GM23338 (cell line): ENCODE results near the gene STX8. TPM values are rescaled to one million over a fixed set of nuclear protein-coding genes. Genes with fewer than 3 reads are reported as not detected.

Source experiments
- ATAC-seq: fragments of 200-7000 bp; cut with Tn5 transposase; 3 replicates; pipeline ENCODE4 v1.9.1; 2020
- DNase-seq: peaks from one replicate; pipeline ENCODE4 v3.0.0-alpha.2; 2015; ENCODE audit warnings: low spot score
- H2AFZ ChIP-seq: fragments of 200-600 bp; sonication (generic); 2 replicates; pipeline ENCODE4 v1.8.0; 2016; ENCODE audit warnings: antibody characterized with exemption, mild to moderate bottlenecking, moderate library complexity
- H3F3A ChIP-seq: fragments of 200-600 bp; sonication (generic); replicated peaks from 2 replicates; pipeline ENCODE4 v1.8.0; 2017; ENCODE audit warnings: antibody characterized with exemption, mixed run types, low read depth
- H3K27ac ChIP-seq: fragments of 200-600 bp; sonication (generic); 2 replicates; pipeline ENCODE4 v1.6.1; 2016; ENCODE audit warnings: low read depth
- H3K27me3 ChIP-seq: fragments of 200-600 bp; sonication (generic); 2 replicates; pipeline ENCODE4 v1.8.0; 2016; ENCODE audit warnings: mild to moderate bottlenecking, mixed run types, moderate library complexity; ENCODE audit not compliant: insufficient read depth
- H3K36me3 ChIP-seq: fragments of 200-600 bp; sonication (generic); 2 replicates; pipeline ENCODE4 v1.8.0; 2016; ENCODE audit warnings: mild to moderate bottlenecking; ENCODE audit not compliant: insufficient read depth
- H3K4me1 ChIP-seq: fragments of 200-600 bp; sonication (generic); 2 replicates; pipeline ENCODE4 v1.8.0; 2016; ENCODE audit warnings: mild to moderate bottlenecking, moderate library complexity; ENCODE audit not compliant: insufficient read depth
- H3K4me2 ChIP-seq: fragments of 200-600 bp; sonication (generic); 2 replicates; pipeline ENCODE4 v1.7.1; 2017; ENCODE audit warnings: mixed run types
- H3K4me3 ChIP-seq: fragments of 200-600 bp; sonication (generic); 2 replicates; pipeline ENCODE4 v1.6.1; 2016; ENCODE audit warnings: mixed run types
- H3K79me2 ChIP-seq: fragments of 200-600 bp; sonication (generic); replicated peaks from 2 replicates; pipeline ENCODE4 v1.8.0; 2017; ENCODE audit warnings: mild to moderate bottlenecking; ENCODE audit not compliant: insufficient read depth
- H3K9me2 ChIP-seq: fragments of 200-600 bp; sonication (generic); 2 replicates; pipeline ENCODE4 v1.8.0; 2017; ENCODE audit not compliant: insufficient read depth
- H4K20me1 ChIP-seq: fragments of 200-600 bp; sonication (generic); replicated peaks from 2 replicates; pipeline ENCODE4 v1.8.0; 2017; ENCODE audit warnings: mild to moderate bottlenecking; ENCODE audit not compliant: insufficient read depth
- H3K27ac Mint-ChIP-seq: 2 replicates; pipeline ENCODE4 v1.8.0; 2020; ENCODE audit warnings: inconsistent platforms, mild to moderate bottlenecking, moderate library complexity, mixed read lengths
- H3K27me3 Mint-ChIP-seq: 3 replicates; pipeline ENCODE4 v1.8.0; 2022; ENCODE audit warnings: low read depth, mild to moderate bottlenecking, moderate library complexity, mixed read lengths, inconsistent platforms; ENCODE audit not compliant: insufficient read depth, poor library complexity
- H3K36me3 Mint-ChIP-seq: 3 replicates; pipeline ENCODE4 v1.8.0; 2021; ENCODE audit warnings: low read depth, mild to moderate bottlenecking, inconsistent platforms, moderate library complexity, mixed read lengths
- H3K4me1 Mint-ChIP-seq: 3 replicates; pipeline ENCODE4 v1.8.0; 2020; ENCODE audit warnings: mild to moderate bottlenecking, inconsistent platforms, mixed read lengths
- H3K4me3 Mint-ChIP-seq: 3 replicates; pipeline ENCODE4 v1.8.0; 2021; ENCODE audit warnings: moderate library complexity, mild to moderate bottlenecking, inconsistent platforms, mixed read lengths
- H3K9me3 Mint-ChIP-seq: 3 replicates; pipeline ENCODE4 v1.8.0; 2020; ENCODE audit warnings: moderate library complexity, mild to moderate bottlenecking, inconsistent platforms, mixed read lengths
- CREB1 ChIP-seq: fragments of 250-450 bp; sonication (Bioruptor Pico); IDR thresholded peaks from 2 replicates; pipeline ENCODE4 v1.5.0; 2020; ENCODE audit warnings: low read depth, mild to moderate bottlenecking, moderate library complexity
- EZH2 ChIP-seq: fragments of 200-600 bp; sonication (generic); IDR thresholded peaks from one replicate; pipeline ENCODE4 v1.8.0; 2017; ENCODE audit warnings: antibody characterized with exemption, mild to moderate bottlenecking, low read depth; ENCODE audit not compliant: unreplicated experiment
- EZH2phosphoT487 ChIP-seq: fragments of 200-600 bp; sonication (generic); IDR thresholded peaks from one replicate; pipeline ENCODE4 v1.8.1; 2018; ENCODE audit warnings: antibody characterized with exemption; ENCODE audit not compliant: unreplicated experiment
- JUNB ChIP-seq: IDR thresholded peaks from one replicate; pipeline ENCODE4 v1.6.1; 2016; ENCODE audit warnings: antibody characterized with exemption; ENCODE audit not compliant: unreplicated experiment
- NANOG ChIP-seq: IDR thresholded peaks from 2 replicates; pipeline ENCODE4 v1.6.1; 2016; ENCODE audit warnings: antibody characterized with exemption, borderline replicate concordance
- POLR2AphosphoS5 ChIP-seq: IDR thresholded peaks from 2 replicates; pipeline ENCODE4 v1.6.1; 2016; ENCODE audit warnings: antibody characterized with exemption, low read depth
- STAT1 ChIP-seq: IDR thresholded peaks from one replicate; pipeline ENCODE4 v1.6.1; 2016; ENCODE audit warnings: antibody characterized with exemption; ENCODE audit not compliant: unreplicated experiment
- ZNF114 ChIP-seq: fragments of 250-450 bp; sonication (Bioruptor Pico); IDR thresholded peaks from 2 replicates; pipeline ENCODE4 v1.5.0; 2020; ENCODE audit warnings: mild to moderate bottlenecking, moderate library complexity
- ZNF331 ChIP-seq: fragments of 250-450 bp; sonication (Bioruptor Pico); IDR thresholded peaks from 2 replicates; pipeline ENCODE4 v1.5.0; 2020; ENCODE audit warnings: low read depth, mild to moderate bottlenecking, moderate library complexity
- polyA plus RNA-seq: library from polyadenylated mRNA; unstranded; fragments of >200 nt; fragmentation: Nextera tagmentation; extraction: Ambion mirVana; gene quantifications from 2 replicates; pipeline ENCODE4 v1.2.1, GENCODE V29; 2016
- total RNA-seq: library from RNA; depleted of rRNA; stranded (reverse); fragments of >200 nt; shearing (Covaris generic); gene quantifications from 2 replicates; pipeline ENCODE4 v1.2.3, GENCODE V29; 2014
- TF ChIP-seq, protein P1 (sequence below): IDR thresholded peaks from 2 replicates; pipeline ENCODE4 v1.6.1; 2016; ENCODE audit warnings: antibody characterized with exemption
- TF ChIP-seq, protein P2 (sequence below), 2 experiments: fragments of 200-600 bp in 1 of 2; sonication (generic) in 1 of 2; conservative IDR thresholded peaks; 2 replicates each; pipeline versions ENCODE4 v1.5.1 to v1.6.1; 2016 to 2017; ENCODE audit warnings: antibody characterized with exemption in 2 of 2, low read depth in 2 of 2, mild to moderate bottlenecking in 2 of 2, moderate library complexity in 1 of 2
- TF ChIP-seq, protein P3 (sequence below): IDR thresholded peaks from one replicate; pipeline ENCODE4 v1.6.1; 2018; ENCODE audit warnings: antibody characterized with exemption; ENCODE audit not compliant: unreplicated experiment

Gene STX8
- total and polyA plus RNA-seq, 2 experiments from 2014 or later = 59.4 to 82.3 TPM

DNA sequence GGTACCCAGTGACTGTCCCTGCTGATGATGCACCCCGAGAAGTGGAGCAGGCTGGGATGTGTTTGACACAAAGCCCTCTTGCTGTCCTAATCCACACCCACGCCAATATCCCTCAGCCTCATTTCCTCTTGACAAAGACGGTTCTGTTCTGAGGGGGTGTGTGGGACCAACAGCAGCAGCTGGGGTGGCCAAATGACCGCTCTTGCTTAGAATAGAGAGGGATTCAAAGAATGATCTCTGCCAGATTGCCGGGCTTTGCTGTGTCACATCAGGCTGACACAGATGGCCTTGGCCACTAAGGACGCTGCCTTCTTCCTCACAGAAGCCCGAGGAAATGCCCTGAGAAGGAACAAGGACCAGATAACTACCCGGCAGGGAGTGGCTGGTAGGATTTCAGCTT lies 303.6 kb downstream of the STX8 start (continued):
- no peak for TF ChIP-seq POLR2AphosphoS5
- no peak for TF ChIP-seq CREB1 (CRISPR knock-in tag)
- TF ChIP-seq JUNB = no peak
- TF ChIP-seq EZH2 = no peak
- TF ChIP-seq ZNF114 (CRISPR knock-in tag) = no peak
- no peak for TF ChIP-seq EZH2phosphoT487
- TF ChIP-seq NANOG = no peak
- TF ChIP-seq, protein P1, sequence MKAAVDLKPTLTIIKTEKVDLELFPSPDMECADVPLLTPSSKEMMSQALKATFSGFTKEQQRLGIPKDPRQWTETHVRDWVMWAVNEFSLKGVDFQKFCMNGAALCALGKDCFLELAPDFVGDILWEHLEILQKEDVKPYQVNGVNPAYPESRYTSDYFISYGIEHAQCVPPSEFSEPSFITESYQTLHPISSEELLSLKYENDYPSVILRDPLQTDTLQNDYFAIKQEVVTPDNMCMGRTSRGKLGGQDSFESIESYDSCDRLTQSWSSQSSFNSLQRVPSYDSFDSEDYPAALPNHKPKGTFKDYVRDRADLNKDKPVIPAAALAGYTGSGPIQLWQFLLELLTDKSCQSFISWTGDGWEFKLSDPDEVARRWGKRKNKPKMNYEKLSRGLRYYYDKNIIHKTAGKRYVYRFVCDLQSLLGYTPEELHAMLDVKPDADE = no peak
- no peak for TF ChIP-seq STAT1

DNA sequence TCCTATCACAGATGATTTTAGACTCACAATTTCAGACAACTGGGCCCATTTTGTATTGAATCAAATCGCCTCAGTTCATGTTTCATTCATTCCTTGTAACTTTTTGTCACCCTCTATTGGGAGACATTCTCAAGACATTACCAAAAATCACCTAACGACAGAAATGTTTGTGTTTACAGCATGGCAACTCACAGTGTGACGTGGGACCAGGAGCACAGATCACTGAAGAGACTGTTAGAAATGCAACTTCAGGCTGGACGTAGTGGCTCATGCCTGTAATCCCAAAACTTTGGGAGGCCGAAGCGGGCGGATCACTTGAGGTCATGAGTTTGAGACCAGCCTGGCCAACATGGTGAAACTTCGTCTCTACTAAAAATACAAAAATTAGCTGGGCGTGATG lies 304.7 kb downstream of the STX8 start:
- no peak for DNase-seq
- Histone ChIP-seq H3K4me1 (no peaks in the 10 kb centered on the region; the same call in 1 of the 2 replicates), H3K27ac (no peak overlapping the region), H2AFZ (no peak overlapping the region), H4K20me1 (no peaks in the 10 kb centered on the region), H3K4me2 (no peak overlapping the region), H3K79me2 (no peaks in the 10 kb centered on the region), H3F3A (no peaks in the 10 kb centered on the region), H3K27me3 (no peaks in the 10 kb centered on the region), H3K4me3 (no peak overlapping the region), H3K36me3 (no peaks in the 10 kb centered on the region), H3K9me2 (no peaks in the 10 kb centered on the region)
- no peaks in the 10 kb centered on the region; the same call in 2 of the 3 replicates for H3K9me3 Mint-ChIP-seq
- H3K4me1 Mint-ChIP-seq = peaks cover 5% of the 10 kb centered on the region; the same call in 2 of the 3 replicates
- H3K4me3 Mint-ChIP-seq = no peak overlapping the region
- no peak overlapping the region for H3K27ac Mint-ChIP-seq
- peaks cover 6% of the 10 kb centered on the region for H3K27me3 Mint-ChIP-seq
- no peak for ATAC-seq
- TF ChIP-seq STAT1 (no peak), CREB1 (CRISPR knock-in tag) (no peak), EZH2 (no peak)
- no peaks in the 10 kb centered on the region for H3K36me3 Mint-ChIP-seq

DNA sequence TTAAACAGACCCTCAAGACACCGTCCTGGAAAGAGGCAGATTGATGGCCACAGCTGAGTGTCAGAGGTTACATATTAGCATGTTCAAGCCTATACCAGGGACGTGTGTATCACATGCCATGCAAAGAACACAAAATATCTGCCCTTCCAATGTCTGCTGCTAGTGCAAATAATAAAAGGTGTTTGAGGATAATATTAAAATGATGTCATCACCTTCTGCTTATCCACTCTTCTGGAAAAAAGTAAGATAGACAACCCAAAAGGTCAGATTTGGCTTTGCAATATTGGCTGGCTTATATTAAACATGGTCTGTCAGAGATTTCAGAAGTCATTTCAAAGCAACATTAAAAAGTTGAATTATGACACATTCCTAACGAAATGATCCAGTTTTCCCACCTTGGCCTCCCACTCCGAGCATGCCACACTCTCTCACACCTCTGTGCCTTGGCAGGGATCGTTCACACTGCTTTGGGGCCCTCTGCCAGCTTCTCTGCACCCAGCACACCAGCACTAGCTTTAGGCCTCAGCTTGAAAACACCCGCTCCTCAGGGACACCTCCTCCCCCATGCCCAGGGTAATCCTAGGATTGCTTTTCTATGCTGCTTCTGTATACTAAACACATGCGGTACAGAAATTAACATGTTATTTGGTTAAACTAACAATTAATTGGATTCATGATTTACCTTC lies 306.1 kb downstream of the STX8 start:
- Mint-ChIP-seq H3K9me3 (no peaks in the 10 kb centered on the region; the same call in 2 of the 3 replicates), H3K27ac (no peak overlapping the region), H3K4me3 (no peak overlapping the region), H3K4me1 (peaks cover 5% of the 10 kb centered on the region; the same call in 2 of the 3 replicates), H3K27me3 (peaks cover 6% of the 10 kb centered on the region), H3K36me3 (no peaks in the 10 kb centered on the region)
- Histone ChIP-seq H2AFZ (no peak overlapping the region), H3K27ac (no peak overlapping the region), H3K4me3 (no peak overlapping the region), H3K79me2 (no peaks in the 10 kb centered on the region), H3K4me2 (no peak overlapping the region), H3K36me3 (no peaks in the 10 kb centered on the region), H3K4me1 (no peaks in the 10 kb centered on the region; the same call in 1 of the 2 replicates), H3F3A (no peaks in the 10 kb centered on the region), H3K9me2 (no peaks in the 10 kb centered on the region; the same call in 1 of the 2 replicates), H4K20me1 (no peaks in the 10 kb centered on the region), H3K27me3 (no peaks in the 10 kb centered on the region)
- DNase-seq = no peak
- TF ChIP-seq ZNF331 (CRISPR knock-in tag) = no peak
- no peak for TF ChIP-seq STAT1
- TF ChIP-seq, protein P1 = no peak
- TF ChIP-seq, protein P2, sequence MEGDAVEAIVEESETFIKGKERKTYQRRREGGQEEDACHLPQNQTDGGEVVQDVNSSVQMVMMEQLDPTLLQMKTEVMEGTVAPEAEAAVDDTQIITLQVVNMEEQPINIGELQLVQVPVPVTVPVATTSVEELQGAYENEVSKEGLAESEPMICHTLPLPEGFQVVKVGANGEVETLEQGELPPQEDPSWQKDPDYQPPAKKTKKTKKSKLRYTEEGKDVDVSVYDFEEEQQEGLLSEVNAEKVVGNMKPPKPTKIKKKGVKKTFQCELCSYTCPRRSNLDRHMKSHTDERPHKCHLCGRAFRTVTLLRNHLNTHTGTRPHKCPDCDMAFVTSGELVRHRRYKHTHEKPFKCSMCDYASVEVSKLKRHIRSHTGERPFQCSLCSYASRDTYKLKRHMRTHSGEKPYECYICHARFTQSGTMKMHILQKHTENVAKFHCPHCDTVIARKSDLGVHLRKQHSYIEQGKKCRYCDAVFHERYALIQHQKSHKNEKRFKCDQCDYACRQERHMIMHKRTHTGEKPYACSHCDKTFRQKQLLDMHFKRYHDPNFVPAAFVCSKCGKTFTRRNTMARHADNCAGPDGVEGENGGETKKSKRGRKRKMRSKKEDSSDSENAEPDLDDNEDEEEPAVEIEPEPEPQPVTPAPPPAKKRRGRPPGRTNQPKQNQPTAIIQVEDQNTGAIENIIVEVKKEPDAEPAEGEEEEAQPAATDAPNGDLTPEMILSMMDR (conservative IDR thresholded peaks at IDR 0.05; ENCODE audit: low read depth in 2 of 2) = no peak
- TF ChIP-seq, protein P3, sequence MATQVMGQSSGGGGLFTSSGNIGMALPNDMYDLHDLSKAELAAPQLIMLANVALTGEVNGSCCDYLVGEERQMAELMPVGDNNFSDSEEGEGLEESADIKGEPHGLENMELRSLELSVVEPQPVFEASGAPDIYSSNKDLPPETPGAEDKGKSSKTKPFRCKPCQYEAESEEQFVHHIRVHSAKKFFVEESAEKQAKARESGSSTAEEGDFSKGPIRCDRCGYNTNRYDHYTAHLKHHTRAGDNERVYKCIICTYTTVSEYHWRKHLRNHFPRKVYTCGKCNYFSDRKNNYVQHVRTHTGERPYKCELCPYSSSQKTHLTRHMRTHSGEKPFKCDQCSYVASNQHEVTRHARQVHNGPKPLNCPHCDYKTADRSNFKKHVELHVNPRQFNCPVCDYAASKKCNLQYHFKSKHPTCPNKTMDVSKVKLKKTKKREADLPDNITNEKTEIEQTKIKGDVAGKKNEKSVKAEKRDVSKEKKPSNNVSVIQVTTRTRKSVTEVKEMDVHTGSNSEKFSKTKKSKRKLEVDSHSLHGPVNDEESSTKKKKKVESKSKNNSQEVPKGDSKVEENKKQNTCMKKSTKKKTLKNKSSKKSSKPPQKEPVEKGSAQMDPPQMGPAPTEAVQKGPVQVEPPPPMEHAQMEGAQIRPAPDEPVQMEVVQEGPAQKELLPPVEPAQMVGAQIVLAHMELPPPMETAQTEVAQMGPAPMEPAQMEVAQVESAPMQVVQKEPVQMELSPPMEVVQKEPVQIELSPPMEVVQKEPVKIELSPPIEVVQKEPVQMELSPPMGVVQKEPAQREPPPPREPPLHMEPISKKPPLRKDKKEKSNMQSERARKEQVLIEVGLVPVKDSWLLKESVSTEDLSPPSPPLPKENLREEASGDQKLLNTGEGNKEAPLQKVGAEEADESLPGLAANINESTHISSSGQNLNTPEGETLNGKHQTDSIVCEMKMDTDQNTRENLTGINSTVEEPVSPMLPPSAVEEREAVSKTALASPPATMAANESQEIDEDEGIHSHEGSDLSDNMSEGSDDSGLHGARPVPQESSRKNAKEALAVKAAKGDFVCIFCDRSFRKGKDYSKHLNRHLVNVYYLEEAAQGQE = no peak
- no peak for TF ChIP-seq CREB1 (CRISPR knock-in tag)
- no peak for TF ChIP-seq JUNB
- no peak for TF ChIP-seq EZH2phosphoT487
- no peak for TF ChIP-seq EZH2
- TF ChIP-seq NANOG = no peak
- TF ChIP-seq POLR2AphosphoS5 = no peak
- no peak for ATAC-seq
